SK-MEL-5 (cell line): ENCODE data around the gene BZW1. TPM values are rescaled to one million over a fixed set of nuclear protein-coding genes. Genes with fewer than 3 reads are reported as not detected.
A peak's percentile ranks its signal among the peaks of the same experiment; 100 is the strongest.

Source experiments
- DNase-seq: peaks from one replicate; pipeline ENCODE4 v3.0.0-alpha.2; 2016; ENCODE audit warnings: low read depth, low spot score
- in situ Hi-C: cut with HindIII; loops from 2 replicates; pipeline ENCODE4 v1.10.0; 2016; ENCODE audit warnings: low sequenced_read_pairs, high pct_unique_total_duplicates, low pct_unique_long_range_greater_than_20kb
- polyA plus RNA-seq, 2 experiments: library from polyadenylated mRNA; depleted of rRNA; stranded (reverse); fragments of >200 nt; gene quantifications; 2 replicates each; pipeline ENCODE4 v1.2.3, GENCODE V29; 2015
- total RNA-seq: library from RNA; depleted of rRNA; stranded (reverse); fragments of >200 nt; shearing (Covaris generic); gene quantifications from 2 replicates; pipeline ENCODE4 v1.2.3, GENCODE V29; 2014; rRNA removed

The BZW1 gene
- total RNA-seq: 375 and 377 TPM in 2 replicates
- polyA plus RNA-seq (2015; cell fraction: cytosol; rRNA removed): 132 and 232 TPM in 2 replicates
- 154 and 180 TPM in 2 replicates for polyA plus RNA-seq (2015; cell fraction: nucleus; rRNA removed)

- in situ Hi-C loops: no loop called here
Measured at GRCh38 chr2:200811333-200812121, at the start of gene BZW1. BZW1 (plus strand) TSS chr2:200811910; CDS start chr2:200813218, 1,308 bp downstream.

GRCh38 chr2:200762127-200762526 lies 49.6 kb upstream of the BZW1 start:
- DNase-seq: no peak
- in situ Hi-C loops: no loop called here

More at GRCh38 chr2:200811333-200812121, at the start of gene BZW1:
- peak; percentile 95 for DNase-seq

- in situ Hi-C loops: no loop called here
- DNase-seq: no peak
Measured at GRCh38 chr2:200763422-200763821, 48.3 kb upstream of the BZW1 start.

GRCh38 chr2:200765139-200765951 lies 46.4 kb upstream of the BZW1 start:
- in situ Hi-C loops: no loop called here
- DNase-seq: peak; percentile 52

GRCh38 chr2:200765995-200766660 lies 45.6 kb upstream of the BZW1 start:
- DNase-seq: no peak

GRCh38 chr2:200767111-200767885 lies 44.4 kb upstream of the BZW1 start:
- no peak for DNase-seq
- in situ Hi-C loops: no loop called here

More at GRCh38 chr2:200765995-200766660, 45.6 kb upstream of the BZW1 start:
- in situ Hi-C loops: no loop called here

- in situ Hi-C loops: no loop called here
- DNase-seq: no peak
Measured at GRCh38 chr2:200770847-200771246, 40.9 kb upstream of the BZW1 start.

- no peak for DNase-seq
- in situ Hi-C loops: no loop called here
Measured at GRCh38 chr2:200772620-200773019, 39.1 kb upstream of the BZW1 start.

GRCh38 chr2:200773083-200773482 lies 38.6 kb upstream of the BZW1 start:
- in situ Hi-C loops: no loop called here

GRCh38 chr2:200774920-200775319 lies 36.8 kb upstream of the BZW1 start:
- in situ Hi-C loops: no loop called here
- no peak for DNase-seq

More at GRCh38 chr2:200773083-200773482, 38.6 kb upstream of the BZW1 start:
- no peak for DNase-seq

GRCh38 chr2:200777275-200777674 lies 34.4 kb upstream of the BZW1 start:
- in situ Hi-C loops: no loop called here
- no peak for DNase-seq

- no peak for DNase-seq
- in situ Hi-C loops: no loop called here
Measured at GRCh38 chr2:200778038-200778437, 33.7 kb upstream of the BZW1 start.

GRCh38 chr2:200779214-200779613 lies 32.5 kb upstream of the BZW1 start:
- no peak for DNase-seq
- in situ Hi-C loops: no loop called here

GRCh38 chr2:200781616-200782015 lies 30.1 kb upstream of the BZW1 start:
- DNase-seq: no peak
- in situ Hi-C loops: no loop called here

- in situ Hi-C loops: no loop called here
- DNase-seq: no peak
Measured at GRCh38 chr2:200782251-200782650, 29.5 kb upstream of the BZW1 start.

- in situ Hi-C loops: no loop called here
- DNase-seq: no peak
Measured at GRCh38 chr2:200784215-200784614, 27.5 kb upstream of the BZW1 start.

- in situ Hi-C loops: no loop called here
- DNase-seq: no peak
Measured at GRCh38 chr2:200786423-200786822, 25.3 kb upstream of the BZW1 start.
